ENCODE results near the gene IFT20. TPM values are rescaled to one million over a fixed set of nuclear protein-coding genes. Genes with fewer than 3 reads are reported as not detected.

Gene IFT20
- total RNA-seq, 5 donors from 2014 or later (not counting 1 experiment from before 2014, with no cell fraction given), result 29.3 to 55.4 (median 33.8) TPM

DNA sequence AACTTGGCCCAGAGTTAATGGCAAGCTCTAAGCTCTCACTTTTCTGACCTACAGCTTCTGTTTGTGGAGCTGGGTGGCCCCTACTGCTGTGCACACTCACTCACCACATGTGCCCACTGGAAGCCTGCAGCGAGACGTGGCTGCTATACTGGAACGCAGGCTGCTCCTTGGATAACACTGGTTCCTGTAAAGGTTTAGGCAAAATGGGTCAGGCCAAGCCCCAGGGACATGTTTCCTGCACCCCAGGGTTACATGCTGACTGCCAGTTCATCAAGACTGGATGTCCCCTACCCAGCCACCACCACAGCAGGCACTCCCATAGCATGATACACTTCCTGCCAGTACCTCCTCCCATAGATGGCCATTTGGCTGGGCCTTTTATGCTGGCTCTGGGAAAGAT lies 13.7 kb upstream of the IFT20 start:
- Mint-ChIP-seq H3K27me3 (no peaks in the 10 kb centered on the region), H3K4me1 (no peaks in the 10 kb centered on the region), H3K4me3 (no peak overlapping the region), H3K9me3 (no peaks in the 10 kb centered on the region), H3K36me3 (peaks cover 40% of the 10 kb centered on the region), H3K27ac (no peak overlapping the region)
- ChIA-PET CTCF (interaction anchor here (0.6 to 1.4 kb wide), 2 partner anchors 14 to 34 kb away, joined by 3 to 4 read pairs; partner anchors contain the start of genes IFT20 (in 1 of the 2) and TNFAIP1 (in 1 of the 2)), POLR2A (no interaction called here)
- no peaks in the 10 kb centered on the region for H3K27me3 ChIP-seq (replicated peaks in 1 of 2; ENCODE audit: control insufficient read depth in 2 of 2, extremely low read depth in 1 of 2, insufficient read depth in 2 of 2, low read length in 1 of 2)
- H3K27ac ChIP-seq (ENCODE audit: low read length), result no peak overlapping the region
- H3K4me1 ChIP-seq (ENCODE audit: control insufficient read depth in 1 of 2, extremely low read depth in 1 of 2, insufficient read depth in 2 of 2, low read length in 2 of 2), result no peaks in the 10 kb centered on the region
- H3K4me3 ChIP-seq (ENCODE audit: control insufficient read depth in 1 of 2, extremely low read depth in 1 of 2, low read length in 1 of 2), result no peak overlapping the region
- no peaks in the 10 kb centered on the region for H3K9me3 ChIP-seq
- peaks cover 20 to 88% of the 10 kb centered on the region in 2 donors for H3K36me3 ChIP-seq (ENCODE audit: control insufficient read depth in 2 of 2, extremely low read depth in 1 of 2, insufficient read depth in 1 of 2, low read length in 1 of 2)
- no peak for DNase-seq
- 81% methylated on average over 3 of the region's 3 CpGs for WGBS (ENCODE audit: insufficient coverage)
- ATAC-seq (replicated peaks in 1 of 4), result no peak

GRCh38 chr17:28347261-28347891 lies 12.1 kb upstream of the IFT20 start:
- Mint-ChIP-seq H3K4me1 (no peaks in the 10 kb centered on the region), H3K9me3 (no peaks in the 10 kb centered on the region), H3K4me3 (no peak overlapping the region), H3K27me3 (no peaks in the 10 kb centered on the region), H3K36me3 (peaks cover 38% of the 10 kb centered on the region), H3K27ac (no peak overlapping the region)
- ChIA-PET POLR2A (interaction anchor here in 1 of 2 donors (0.9 kb wide), 1 partner anchor 10 kb away, joined by 3 read pairs; no protein-coding TSS in a partner anchor), CTCF (interaction anchor here in 1 of 2 donors (1.4 kb wide), 1 partner anchor 12 kb away, joined by 4 read pairs; the partner anchor contains the start of genes IFT20 and TNFAIP1)
- 100% methylated on average over 5 of the region's 8 CpGs for WGBS (ENCODE audit: insufficient coverage)
- DNase-seq, result no peak
- Histone ChIP-seq H3K36me3 (ENCODE audit: control insufficient read depth in 2 of 2, extremely low read depth in 1 of 2, insufficient read depth in 1 of 2, low read length in 1 of 2) (peaks cover 21 to 92% of the 10 kb centered on the region in 2 donors), H3K9me3 (no peaks in the 10 kb centered on the region), H3K4me1 (ENCODE audit: control insufficient read depth in 1 of 2, extremely low read depth in 1 of 2, insufficient read depth in 2 of 2, low read length in 2 of 2) (no peaks in the 10 kb centered on the region), H3K27ac (ENCODE audit: low read length) (no peak overlapping the region), H3K4me3 (ENCODE audit: control insufficient read depth in 1 of 2, extremely low read depth in 1 of 2, low read length in 1 of 2) (no peak overlapping the region), H3K27me3 (replicated peaks in 1 of 2; ENCODE audit: control insufficient read depth in 2 of 2, extremely low read depth in 1 of 2, insufficient read depth in 2 of 2, low read length in 1 of 2) (no peaks in the 10 kb centered on the region)
- ATAC-seq (replicated peaks in 1 of 4), result no peak

GRCh38 chr17:28346746-28347246 lies 11.5 kb upstream of the IFT20 start:
- H3K27me3 ChIP-seq (replicated peaks in 1 of 2; ENCODE audit: control insufficient read depth in 2 of 2, extremely low read depth in 1 of 2, insufficient read depth in 2 of 2, low read length in 1 of 2), result no peaks in the 10 kb centered on the region
- H3K27me3 Mint-ChIP-seq, result no peaks in the 10 kb centered on the region
- H3K4me1 Mint-ChIP-seq, result no peaks in the 10 kb centered on the region
- no peak overlapping the region for H3K27ac Mint-ChIP-seq
- H3K9me3 ChIP-seq, result no peaks in the 10 kb centered on the region
- DNase-seq, result no peak
- POLR2A ChIA-PET, result interaction anchor here in 1 of 2 donors (0.9 kb wide), 1 partner anchor 9 kb away, joined by 3 read pairs; no protein-coding TSS in a partner anchor
- H3K4me3 Mint-ChIP-seq, result no peak overlapping the region
- no peaks in the 10 kb centered on the region for H3K4me1 ChIP-seq (ENCODE audit: control insufficient read depth in 1 of 2, extremely low read depth in 1 of 2, insufficient read depth in 2 of 2, low read length in 2 of 2)
- no peaks in the 10 kb centered on the region for H3K9me3 Mint-ChIP-seq
- H3K36me3 Mint-ChIP-seq, result peaks cover 36% of the 10 kb centered on the region
- no peak for ATAC-seq (replicated peaks in 1 of 4)
- CTCF ChIA-PET, result no interaction called here
- no peak overlapping the region for H3K4me3 ChIP-seq (ENCODE audit: control insufficient read depth in 1 of 2, extremely low read depth in 1 of 2, low read length in 1 of 2)
- peaks cover 24 to 95% of the 10 kb centered on the region in 2 donors for H3K36me3 ChIP-seq (ENCODE audit: control insufficient read depth in 2 of 2, extremely low read depth in 1 of 2, insufficient read depth in 1 of 2, low read length in 1 of 2)
- 92% methylated on average over 2 of the region's 7 CpGs for WGBS (ENCODE audit: insufficient coverage)
- no peak overlapping the region for H3K27ac ChIP-seq (ENCODE audit: low read length)

- POLR2A ChIA-PET, result interaction anchor here in 1 of 2 donors (0.9 kb wide), 1 partner anchor 9 kb away, joined by 3 read pairs; no protein-coding TSS in a partner anchor
- H3K9me3 Mint-ChIP-seq, result no peaks in the 10 kb centered on the region
- Histone ChIP-seq H3K36me3 (ENCODE audit: control insufficient read depth in 2 of 2, extremely low read depth in 1 of 2, insufficient read depth in 1 of 2, low read length in 1 of 2) (peaks cover 20 to 95% of the 10 kb centered on the region in 2 donors), H3K9me3 (no peaks in the 10 kb centered on the region), H3K27me3 (replicated peaks in 1 of 2; ENCODE audit: control insufficient read depth in 2 of 2, extremely low read depth in 1 of 2, insufficient read depth in 2 of 2, low read length in 1 of 2) (no peaks in the 10 kb centered on the region), H3K4me3 (ENCODE audit: control insufficient read depth in 1 of 2, extremely low read depth in 1 of 2, low read length in 1 of 2) (no peak overlapping the region), H3K4me1 (ENCODE audit: control insufficient read depth in 1 of 2, extremely low read depth in 1 of 2, insufficient read depth in 2 of 2, low read length in 2 of 2) (no peaks in the 10 kb centered on the region), H3K27ac (ENCODE audit: low read length) (no peak overlapping the region)
- H3K4me3 Mint-ChIP-seq, result no peak overlapping the region
- H3K36me3 Mint-ChIP-seq, result peaks cover 30% of the 10 kb centered on the region
- H3K27ac Mint-ChIP-seq, result no peak overlapping the region
- no peak for DNase-seq
- CTCF ChIA-PET, result no interaction called here
- 100% methylated on average over 1 of the region's 2 CpGs for WGBS (ENCODE audit: insufficient coverage)
- no peaks in the 10 kb centered on the region for H3K4me1 Mint-ChIP-seq
- no peaks in the 10 kb centered on the region for H3K27me3 Mint-ChIP-seq
- no peak for ATAC-seq (replicated peaks in 1 of 4)
Observed at GRCh38 chr17:28346199-28346580, 10.9 kb upstream of the IFT20 start.

DNA sequence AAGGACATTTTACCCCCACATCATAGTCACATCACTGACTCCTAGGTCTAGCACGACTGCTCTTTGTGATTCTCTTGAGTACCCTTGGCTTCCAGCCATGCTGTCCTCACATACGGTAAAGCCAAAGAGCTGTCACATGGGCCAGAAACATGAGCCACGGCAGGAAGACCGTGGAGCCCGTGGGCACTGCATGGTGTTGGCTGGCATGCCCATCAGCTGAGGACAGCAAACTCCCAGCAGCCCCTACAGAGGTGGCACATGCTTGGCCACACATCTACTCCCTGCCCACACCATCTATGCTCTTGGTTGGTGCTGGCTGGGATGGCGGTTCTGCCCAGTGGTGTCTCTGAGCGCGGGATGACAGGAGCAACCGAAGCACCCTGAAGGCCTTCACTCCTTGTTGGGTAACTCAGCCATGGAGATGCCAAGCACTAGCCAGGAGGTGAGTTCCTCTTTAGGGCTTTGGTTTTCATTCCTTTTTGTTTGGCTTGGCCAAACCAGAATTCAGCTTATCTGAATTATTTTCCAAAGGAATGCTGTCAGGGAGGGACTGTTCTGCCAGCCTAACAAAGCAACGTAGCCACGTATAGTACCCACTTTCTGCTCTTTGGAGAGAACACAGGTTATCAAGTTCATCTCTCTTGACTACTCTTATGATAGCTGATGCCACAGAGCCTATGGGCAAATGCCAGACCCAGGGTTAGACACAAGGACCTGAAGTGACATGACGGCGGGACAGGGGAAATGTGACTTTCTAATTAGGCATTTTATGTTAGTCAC lies 10.3 kb upstream of the IFT20 start:
- Mint-ChIP-seq H3K9me3 (no peaks in the 10 kb centered on the region), H3K27ac (no peak overlapping the region), H3K4me1 (no peaks in the 10 kb centered on the region), H3K27me3 (no peaks in the 10 kb centered on the region), H3K4me3 (no peak overlapping the region), H3K36me3 (peaks cover 24% of the 10 kb centered on the region)
- ATAC-seq (replicated peaks in 1 of 4) (no peak), DNase-seq (no peak)
- CTCF ChIA-PET, result no interaction called here
- no peaks in the 10 kb centered on the region for H3K9me3 ChIP-seq
- POLR2A ChIA-PET, result interaction anchor here in 1 of 2 donors (0.5 kb wide), 1 partner anchor 15 kb away, joined by 5 read pairs; no protein-coding TSS in a partner anchor
- H3K27me3 ChIP-seq (replicated peaks in 1 of 2; ENCODE audit: control insufficient read depth in 2 of 2, extremely low read depth in 1 of 2, insufficient read depth in 2 of 2, low read length in 1 of 2), result no peaks in the 10 kb centered on the region
- no peak overlapping the region for H3K4me3 ChIP-seq (ENCODE audit: control insufficient read depth in 1 of 2, extremely low read depth in 1 of 2, low read length in 1 of 2)
- WGBS (ENCODE audit: insufficient coverage), result 98% methylated on average over 11 of the region's 13 CpGs
- H3K27ac ChIP-seq (ENCODE audit: low read length), result no peak overlapping the region
- peaks cover 19 to 94% of the 10 kb centered on the region in 2 donors for H3K36me3 ChIP-seq (ENCODE audit: control insufficient read depth in 2 of 2, extremely low read depth in 1 of 2, insufficient read depth in 1 of 2, low read length in 1 of 2)
- no peaks in the 10 kb centered on the region for H3K4me1 ChIP-seq (ENCODE audit: control insufficient read depth in 1 of 2, extremely low read depth in 1 of 2, insufficient read depth in 2 of 2, low read length in 2 of 2)

GRCh38 chr17:28344435-28344901 lies 9.2 kb upstream of the IFT20 start:
- Mint-ChIP-seq H3K36me3 (peaks cover 21% of the 10 kb centered on the region), H3K4me1 (no peaks in the 10 kb centered on the region), H3K27me3 (no peaks in the 10 kb centered on the region), H3K27ac (no peak overlapping the region), H3K4me3 (no peak overlapping the region), H3K9me3 (no peaks in the 10 kb centered on the region)
- ChIA-PET CTCF (no interaction called here), POLR2A (no interaction called here)
- Histone ChIP-seq H3K27ac (ENCODE audit: low read length) (no peak overlapping the region), H3K4me3 (ENCODE audit: control insufficient read depth in 1 of 2, extremely low read depth in 1 of 2, low read length in 1 of 2) (no peak overlapping the region), H3K4me1 (ENCODE audit: control insufficient read depth in 1 of 2, extremely low read depth in 1 of 2, insufficient read depth in 2 of 2, low read length in 2 of 2) (no peaks in the 10 kb centered on the region), H3K27me3 (replicated peaks in 1 of 2; ENCODE audit: control insufficient read depth in 2 of 2, extremely low read depth in 1 of 2, insufficient read depth in 2 of 2, low read length in 1 of 2) (no peaks in the 10 kb centered on the region), H3K9me3 (no peaks in the 10 kb centered on the region), H3K36me3 (ENCODE audit: control insufficient read depth in 2 of 2, extremely low read depth in 1 of 2, insufficient read depth in 1 of 2, low read length in 1 of 2) (peaks cover 17 to 93% of the 10 kb centered on the region in 2 donors)
- DNase-seq, result no peak
- WGBS (ENCODE audit: insufficient coverage), result 99% methylated on average over 16 of the region's 19 CpGs
- no peak for ATAC-seq (replicated peaks in 1 of 4)

All from T-cell (primary cell).